ENCODE results near the gene ZSCAN5C. TPM values are rescaled to one million over a fixed set of nuclear protein-coding genes. Genes with fewer than 3 reads are reported as not detected.
"Not testable (repeated sequence)": the region's sequence is repeated elsewhere in the genome, so short reads cannot be mapped to it uniquely, and the experiment has no call there.

The ZSCAN5C gene
- total RNA-seq (2014; rRNA removed; shearing (Covaris generic)): not detected in 2 replicates

DNA sequence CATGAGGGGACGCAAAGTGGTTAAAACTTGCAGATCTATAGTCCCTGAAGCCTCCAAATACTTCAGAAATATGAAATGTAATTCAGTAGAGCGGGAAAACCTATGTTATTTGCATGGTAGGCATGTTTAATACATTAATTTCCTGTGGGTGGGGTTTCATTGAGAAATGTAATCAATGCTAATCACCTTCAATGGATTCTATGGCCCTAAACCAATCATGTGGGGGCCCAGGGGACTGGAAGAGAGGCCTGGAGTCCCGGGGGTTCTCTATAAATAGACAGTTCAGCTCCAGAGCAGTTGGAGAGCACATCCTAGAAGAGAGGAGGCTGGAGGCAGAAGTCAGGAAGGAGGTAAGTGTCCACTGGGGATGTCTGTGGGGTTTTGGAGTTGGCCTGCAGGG, at the start of gene ZSCAN5C:
TSS of gene ZSCAN5C (plus strand) at position 301 of the 400 bp plus-strand sequence. CDS start 3,641 bp downstream, outside the sequence.
- no peak for DNase-seq (ENCODE audit: low spot score)

DNA sequence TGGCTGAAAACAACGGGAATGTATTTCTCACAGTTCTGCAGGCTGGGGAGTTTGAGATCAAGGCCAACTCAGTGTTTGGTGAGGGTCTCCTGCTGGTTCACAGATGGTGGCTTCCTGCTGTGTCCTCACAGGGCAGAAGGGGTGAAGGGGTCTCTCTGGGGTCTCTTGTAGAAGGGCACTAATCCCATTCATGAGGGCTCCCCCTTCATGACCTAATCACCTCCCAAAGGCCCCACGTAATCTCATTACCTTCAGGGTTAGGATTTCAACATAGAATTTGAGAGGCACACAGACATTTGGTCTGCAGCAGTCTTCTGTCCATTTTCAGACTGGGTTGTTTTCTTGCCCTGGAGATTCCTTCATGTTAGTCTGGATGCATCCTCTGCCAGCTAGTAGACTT, 49.4 kb upstream of the ZSCAN5C start:
- DNase-seq (ENCODE audit: low spot score): no peak

DNA sequence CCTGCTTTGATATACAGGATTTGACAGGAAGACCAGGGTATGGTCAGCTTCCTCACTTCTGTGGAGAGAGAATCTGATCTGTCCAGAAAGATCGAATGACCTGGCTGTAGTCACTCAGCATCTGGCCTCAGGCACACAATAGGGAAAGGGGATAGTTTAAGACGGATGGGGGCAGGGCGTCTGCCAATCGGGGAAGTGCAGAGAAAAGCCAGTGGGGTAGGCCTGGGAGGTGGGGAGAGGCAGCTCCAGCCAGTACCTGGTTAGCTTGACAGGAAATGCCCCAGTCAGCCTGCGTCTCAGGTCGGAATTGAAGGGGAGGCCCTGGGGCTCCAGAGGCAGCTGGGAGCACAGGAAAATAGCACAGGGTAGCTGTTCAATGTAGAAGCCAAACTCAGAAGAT, 48.6 kb upstream of the ZSCAN5C start:
- no peak for DNase-seq (ENCODE audit: low spot score)

- DNase-seq (ENCODE audit: low spot score): no peak
Observed at GRCh38 chr19:56155124-56155687, 46.9 kb upstream of the ZSCAN5C start.

DNA sequence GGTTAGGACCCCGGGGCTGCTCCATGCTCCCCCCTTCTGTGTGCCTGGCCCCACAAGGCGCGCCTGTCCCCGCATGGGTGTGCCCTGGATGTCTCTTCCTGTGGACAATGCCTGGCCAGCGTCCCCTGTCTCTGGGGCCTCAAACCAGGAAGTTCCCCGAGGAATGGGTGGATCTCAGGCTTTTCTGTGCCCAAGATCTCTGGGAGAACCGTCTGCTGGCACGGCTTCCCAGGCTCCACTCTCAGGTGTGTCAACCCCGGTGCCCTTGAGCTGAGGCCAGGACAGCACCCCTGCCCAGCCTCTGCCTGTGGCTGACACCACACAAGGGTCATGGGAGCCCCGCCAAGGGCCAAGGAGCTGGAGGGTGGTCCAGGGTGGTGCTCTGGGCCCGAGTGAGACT, 45.3 kb upstream of the ZSCAN5C start:
- no peak for DNase-seq (ENCODE audit: low spot score)

DNA sequence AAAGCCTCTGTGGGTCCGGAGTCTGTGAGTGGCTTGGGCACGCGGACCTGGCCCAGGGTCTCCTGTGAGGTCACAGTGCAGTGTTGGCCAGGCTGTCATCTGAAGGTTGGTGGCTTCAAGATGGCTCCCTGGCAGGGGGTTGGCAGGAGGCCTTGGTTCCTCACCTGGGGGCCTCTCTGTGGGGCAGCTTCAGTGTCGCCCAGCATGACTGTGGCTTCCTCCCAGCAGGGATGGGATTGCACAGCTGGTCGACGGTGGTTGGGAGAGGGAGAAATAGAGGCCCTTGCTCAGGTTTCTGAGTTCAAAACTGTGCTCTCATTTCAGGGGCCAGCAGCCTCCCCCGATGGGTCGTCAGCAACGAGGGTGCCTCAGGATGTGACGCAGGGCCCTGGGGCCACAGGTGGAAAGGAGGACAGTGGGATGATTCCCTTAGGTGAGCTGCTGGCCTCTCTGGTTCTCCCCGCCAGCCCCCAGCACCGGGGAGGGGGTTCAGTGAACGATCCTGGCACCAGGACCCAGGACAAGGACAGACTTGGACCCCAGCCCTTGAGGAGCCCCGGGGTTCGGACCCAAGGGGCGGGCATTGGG, 43.8 kb upstream of the ZSCAN5C start:
- no peak for DNase-seq (ENCODE audit: low spot score)

GRCh38 chr19:56159009-56159559, 43.0 kb upstream of the ZSCAN5C start:
- DNase-seq (ENCODE audit: low spot score): no peak

GRCh38 chr19:56159622-56160271, 42.3 kb upstream of the ZSCAN5C start:
- no peak for DNase-seq (ENCODE audit: low spot score)

GRCh38 chr19:56161534-56161933, 40.5 kb upstream of the ZSCAN5C start:
- no peak for DNase-seq (ENCODE audit: low spot score)

- DNase-seq (ENCODE audit: low spot score): no peak
Observed at GRCh38 chr19:56162258-56162657, 39.8 kb upstream of the ZSCAN5C start.

DNA sequence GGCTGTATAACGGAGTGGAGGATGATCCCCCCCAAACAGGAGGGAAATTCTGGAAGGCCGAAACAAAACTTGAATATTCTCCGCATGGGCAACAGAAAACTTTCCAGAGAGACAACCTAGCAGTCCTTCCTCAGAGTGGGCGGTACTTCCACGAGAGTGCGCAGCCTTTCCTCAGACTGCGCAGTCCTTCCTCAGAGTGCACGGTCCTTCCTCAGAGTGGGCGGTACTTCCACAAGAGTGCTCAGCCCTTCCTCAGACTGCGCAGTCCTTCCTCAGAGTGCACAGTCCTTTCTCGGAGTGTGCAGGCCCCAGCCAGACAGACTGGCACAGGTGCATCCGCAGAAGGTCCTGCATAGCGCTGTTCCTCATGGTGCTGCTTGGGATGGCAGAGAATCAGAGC, 39.0 kb upstream of the ZSCAN5C start:
- DNase-seq (ENCODE audit: low spot score): no peak

GRCh38 chr19:56167064-56167578, 35.0 kb upstream of the ZSCAN5C start:
- DNase-seq (ENCODE audit: low spot score): peak; percentile 31

GRCh38 chr19:56170261-56170660, 31.8 kb upstream of the ZSCAN5C start:
- no peak for DNase-seq (ENCODE audit: low spot score)

DNA sequence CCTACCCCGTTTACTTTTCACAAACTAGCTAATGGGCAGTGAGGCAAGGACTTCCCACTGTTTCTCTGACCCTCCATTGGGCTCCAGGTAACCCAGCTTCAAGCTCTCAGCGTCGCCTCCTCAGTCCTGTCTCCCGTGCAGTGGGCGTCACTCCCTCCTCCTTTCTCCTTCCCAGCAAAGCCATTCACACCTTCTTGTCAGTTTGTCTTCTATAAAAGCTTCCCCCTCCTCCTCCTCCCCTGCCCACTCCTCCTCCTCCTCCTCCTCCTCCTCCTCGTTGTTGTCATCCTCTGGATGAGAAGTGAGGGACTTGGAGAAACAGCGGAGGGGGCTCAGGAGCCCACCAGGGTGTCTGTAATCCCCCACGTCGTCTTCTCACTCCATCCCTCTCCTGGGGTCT, 28.0 kb upstream of the ZSCAN5C start:
- DNase-seq (ENCODE audit: low spot score): no peak

- no peak for DNase-seq (ENCODE audit: low spot score)
Observed at GRCh38 chr19:56174550-56174949, 27.5 kb upstream of the ZSCAN5C start.

GRCh38 chr19:56175861-56176307, 26.2 kb upstream of the ZSCAN5C start, which contains the start of gene GALP:
Gene GALP, plus strand, starts transcription at chr19:56176008. Its CDS starts 1,101 bp downstream, at chr19:56177109.
- not testable (repeated sequence) for DNase-seq (ENCODE audit: low spot score)

GRCh38 chr19:56176310-56176709, 25.8 kb upstream of the ZSCAN5C start:
- not testable (repeated sequence) for DNase-seq (ENCODE audit: low spot score)

- DNase-seq (ENCODE audit: low spot score): no peak
Observed at GRCh38 chr19:56176881-56177280, 25.2 kb upstream of the ZSCAN5C start.

DNA sequence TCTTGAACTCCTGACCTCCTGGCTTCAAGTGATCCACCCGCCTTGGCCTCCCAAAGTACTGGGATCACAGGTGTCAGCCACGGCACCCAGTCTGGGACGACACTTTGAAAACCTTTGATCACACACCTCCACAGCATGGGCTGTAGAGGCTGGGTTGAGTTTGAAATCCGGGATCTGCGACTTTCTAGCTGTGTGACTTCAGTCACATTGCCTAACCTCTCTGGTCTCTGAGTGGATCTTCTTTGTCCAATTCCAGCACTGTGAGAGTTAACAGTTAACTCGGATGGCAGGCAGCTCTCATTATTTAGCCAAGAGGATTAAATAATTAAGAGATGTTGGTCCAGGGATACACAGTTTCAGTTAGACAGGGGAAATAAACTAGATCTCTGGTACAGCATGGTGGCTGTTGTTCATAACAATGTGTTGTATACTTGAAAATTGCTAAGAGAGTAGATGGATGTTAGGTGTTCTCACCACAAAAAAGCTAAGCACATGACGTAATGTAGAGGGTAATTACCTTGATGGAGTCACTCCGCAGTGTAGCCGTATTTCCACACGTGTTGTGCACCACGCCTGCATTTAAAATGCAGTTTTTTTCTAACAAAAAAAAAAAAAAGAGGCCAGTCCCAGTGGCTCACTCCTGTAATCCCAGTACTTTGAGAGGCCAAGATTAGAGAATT, 24.4 kb upstream of the ZSCAN5C start:
- no peak for DNase-seq (ENCODE audit: low spot score)

DNA sequence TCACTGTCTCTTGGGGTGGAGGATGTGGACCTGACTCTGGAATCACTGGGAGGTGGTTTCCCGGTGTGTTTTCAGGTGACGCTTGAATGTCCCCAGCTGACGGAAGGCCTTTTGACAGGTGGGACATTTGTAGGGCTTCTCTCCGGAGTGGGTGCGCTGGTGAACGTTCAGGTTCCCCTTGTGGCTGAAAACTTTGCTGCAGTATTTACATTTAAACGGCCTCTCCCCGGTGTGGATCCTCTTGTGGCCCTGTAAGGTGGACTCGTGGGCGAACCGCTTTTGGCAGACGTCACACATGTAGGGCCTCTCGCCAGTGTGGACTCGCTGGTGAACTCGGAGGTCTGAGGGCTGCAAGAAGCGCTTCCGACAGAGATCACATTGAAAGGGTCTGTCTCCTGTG, 12.3 kb upstream of the ZSCAN5C start:
- peak; percentile 10 for DNase-seq (ENCODE audit: low spot score)

- DNase-seq (ENCODE audit: low spot score): no peak
Observed at GRCh38 chr19:56191115-56191514, 11.0 kb upstream of the ZSCAN5C start.

- DNase-seq (ENCODE audit: low spot score): no peak
Observed at GRCh38 chr19:56191711-56192110, 10.4 kb upstream of the ZSCAN5C start.

All from HT-29 (cell line).